ENCODE measurements around the gene SMTN. TPM values are rescaled to one million over a fixed set of nuclear protein-coding genes. Genes with fewer than 3 reads are reported as not detected.

The SMTN gene
- total RNA-seq, 1 donor from 2014 or later = 55.0 TPM

DNA sequence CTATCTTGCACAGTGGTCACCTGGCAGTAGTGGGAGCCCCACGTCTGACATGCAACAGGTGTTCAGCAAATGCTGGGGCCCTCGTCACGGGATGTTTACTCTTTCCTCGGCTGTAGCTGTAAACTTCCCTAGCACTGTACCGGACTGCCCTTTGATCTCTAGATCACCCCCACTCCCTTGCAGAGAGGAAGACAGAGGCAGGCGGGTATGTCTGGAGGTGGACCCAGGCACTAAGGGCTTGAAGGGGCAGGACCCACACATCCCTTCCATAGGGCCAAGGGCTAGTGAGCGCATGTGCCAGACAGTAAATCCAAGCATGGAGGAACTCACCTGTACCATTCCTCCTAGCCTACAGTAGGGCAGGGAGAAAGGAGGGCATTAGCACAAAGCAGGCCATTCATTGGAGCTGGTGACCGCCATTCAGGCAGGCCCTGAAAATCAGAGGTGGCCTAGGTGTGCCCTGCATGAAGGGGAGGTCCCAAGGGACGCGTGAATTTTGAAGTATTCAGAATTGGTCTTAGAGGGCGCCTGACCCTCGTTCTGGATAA is 1.9 kb upstream of the SMTN start:
- peaks cover 33% of the 10 kb centered on the region for H3K4me1 Mint-ChIP-seq
- peak overlapping the region; percentile 52 for H3K4me3 Mint-ChIP-seq
- H3K9me3 Mint-ChIP-seq = no peaks in the 10 kb centered on the region
- no peak for DNase-seq (ENCODE audit: low read depth, low spot score)
- TF ChIP-seq, protein P1, sequence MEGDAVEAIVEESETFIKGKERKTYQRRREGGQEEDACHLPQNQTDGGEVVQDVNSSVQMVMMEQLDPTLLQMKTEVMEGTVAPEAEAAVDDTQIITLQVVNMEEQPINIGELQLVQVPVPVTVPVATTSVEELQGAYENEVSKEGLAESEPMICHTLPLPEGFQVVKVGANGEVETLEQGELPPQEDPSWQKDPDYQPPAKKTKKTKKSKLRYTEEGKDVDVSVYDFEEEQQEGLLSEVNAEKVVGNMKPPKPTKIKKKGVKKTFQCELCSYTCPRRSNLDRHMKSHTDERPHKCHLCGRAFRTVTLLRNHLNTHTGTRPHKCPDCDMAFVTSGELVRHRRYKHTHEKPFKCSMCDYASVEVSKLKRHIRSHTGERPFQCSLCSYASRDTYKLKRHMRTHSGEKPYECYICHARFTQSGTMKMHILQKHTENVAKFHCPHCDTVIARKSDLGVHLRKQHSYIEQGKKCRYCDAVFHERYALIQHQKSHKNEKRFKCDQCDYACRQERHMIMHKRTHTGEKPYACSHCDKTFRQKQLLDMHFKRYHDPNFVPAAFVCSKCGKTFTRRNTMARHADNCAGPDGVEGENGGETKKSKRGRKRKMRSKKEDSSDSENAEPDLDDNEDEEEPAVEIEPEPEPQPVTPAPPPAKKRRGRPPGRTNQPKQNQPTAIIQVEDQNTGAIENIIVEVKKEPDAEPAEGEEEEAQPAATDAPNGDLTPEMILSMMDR (conservative IDR thresholded peaks at IDR 0.05) = no peak
- H3K27ac Mint-ChIP-seq (ENCODE audit: unreplicated experiment) = no peak overlapping the region
- no peaks in the 10 kb centered on the region for H3K36me3 Mint-ChIP-seq (ENCODE audit: low read depth)
- peaks cover under 1% of the 10 kb centered on the region for H3K27me3 Mint-ChIP-seq (ENCODE audit: low read depth)

DNA sequence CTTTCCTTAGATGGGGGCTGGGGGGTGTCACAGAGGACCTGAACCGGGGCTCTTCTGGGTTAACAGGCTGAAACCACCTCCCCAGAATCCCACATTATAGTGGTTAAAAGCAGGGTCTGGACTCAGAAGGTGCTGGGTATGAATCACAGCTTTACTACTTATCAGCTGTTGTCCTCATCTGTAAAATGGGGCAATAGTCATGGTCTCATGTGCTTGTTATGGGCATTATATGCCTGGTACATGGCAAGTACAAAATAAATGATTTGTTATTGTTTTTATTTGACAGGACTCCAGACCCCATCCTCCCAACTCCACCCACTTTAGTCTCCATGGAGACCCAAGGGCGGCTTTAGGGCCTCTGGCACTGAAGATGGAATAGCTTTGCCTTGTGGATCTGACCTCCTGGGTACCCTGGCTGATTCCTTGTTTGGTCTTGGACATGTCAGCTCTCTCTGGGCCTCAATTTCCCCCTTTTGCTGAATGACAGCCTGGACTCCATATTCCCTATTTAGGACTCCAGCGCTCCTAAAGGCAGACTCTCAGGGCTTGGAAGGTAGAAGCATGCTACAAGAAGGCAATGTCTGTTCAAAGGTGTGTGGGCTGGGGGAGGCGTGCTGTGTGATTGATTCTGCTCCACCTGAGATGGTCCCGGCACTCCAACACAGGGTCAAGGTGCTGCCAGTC is 812 bp upstream of the SMTN start:
- Mint-ChIP-seq H3K9me3 (no peaks in the 10 kb centered on the region), H3K4me1 (peaks cover 38% of the 10 kb centered on the region), H3K27me3 (ENCODE audit: low read depth) (peaks cover 3% of the 10 kb centered on the region), H3K4me3 (peak overlapping the region; percentile 97), H3K27ac (ENCODE audit: unreplicated experiment) (peak overlapping the region; percentile 100), H3K36me3 (ENCODE audit: low read depth) (no peaks in the 10 kb centered on the region)
- DNase-seq (ENCODE audit: low read depth, low spot score) = no peak
- TF ChIP-seq, protein P1 (conservative IDR thresholded peaks at IDR 0.05) = no peak

DNA sequence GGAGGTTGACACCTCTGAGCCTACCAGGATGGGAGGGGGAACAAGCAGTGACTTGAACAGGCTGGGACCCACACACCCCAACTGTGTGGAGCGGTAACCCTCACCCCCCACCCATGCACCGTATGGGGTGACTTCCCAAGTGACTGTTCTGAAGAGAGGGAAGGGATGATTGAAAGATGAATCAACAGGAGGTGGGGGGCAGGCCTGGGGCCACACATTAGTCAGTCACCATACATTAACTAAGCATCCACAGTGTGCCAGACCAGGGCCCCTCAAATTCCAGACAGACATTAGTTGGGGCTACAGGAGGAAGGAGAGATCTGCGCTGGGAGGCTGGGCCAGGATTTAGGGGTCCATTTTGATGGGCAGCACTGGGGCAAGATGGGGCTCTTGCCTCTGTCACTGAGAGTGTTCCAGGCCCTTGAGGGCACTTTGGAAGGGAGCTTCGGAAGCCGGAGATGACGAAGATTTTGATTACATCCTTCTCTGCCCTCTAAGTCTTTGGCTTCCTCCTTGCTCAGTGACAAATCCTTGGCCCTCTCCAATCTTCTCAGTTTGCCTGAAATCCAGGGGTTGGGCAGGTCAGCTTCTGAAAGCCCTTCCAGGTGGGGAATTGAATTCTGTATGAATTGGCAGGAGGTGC is 966 bp downstream of the SMTN start:
- DNase-seq (ENCODE audit: low read depth, low spot score) = no peak
- H3K36me3 Mint-ChIP-seq (ENCODE audit: low read depth) = no peaks in the 10 kb centered on the region

DNA sequence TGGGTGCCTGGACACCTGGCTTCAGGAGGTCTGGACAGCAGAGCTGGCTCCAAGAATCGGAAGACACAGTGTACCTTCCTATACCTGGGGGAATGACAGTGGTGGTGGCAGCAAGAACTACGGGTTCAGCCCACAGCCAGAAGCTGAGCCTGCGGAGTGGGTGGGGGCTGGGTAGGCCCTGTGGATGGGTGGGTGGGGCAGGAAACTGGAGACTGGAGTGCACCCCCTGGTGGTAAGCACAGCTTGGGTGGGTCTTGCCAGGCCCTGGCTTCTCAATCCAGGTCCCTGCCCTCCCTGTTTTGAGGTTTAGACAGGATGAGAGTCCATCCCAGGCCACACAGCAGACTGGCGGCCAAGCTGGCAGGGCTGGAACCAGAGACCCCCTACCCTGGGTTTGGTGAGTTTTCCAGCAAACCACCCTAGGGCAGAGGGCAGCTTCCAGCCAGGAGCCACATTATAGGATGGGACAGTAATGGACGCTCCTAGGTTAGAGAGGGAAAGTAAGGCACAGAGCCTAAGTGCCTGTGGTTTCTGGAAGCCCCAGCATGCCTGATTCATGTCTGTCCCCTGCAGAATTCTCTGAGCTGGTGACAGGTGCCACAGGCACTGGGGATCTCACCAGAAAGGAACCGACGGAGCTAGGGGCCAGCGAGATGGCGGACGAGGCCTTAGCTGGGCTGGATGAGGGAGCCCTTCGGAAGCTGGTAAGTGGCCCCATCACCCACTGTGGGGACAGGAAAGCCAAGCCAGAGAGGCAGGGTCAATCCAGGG is 1.7 kb downstream of the SMTN start:
- Mint-ChIP-seq H3K4me3 (peak overlapping the region; percentile 97), H3K27ac (ENCODE audit: unreplicated experiment) (no peak overlapping the region), H3K4me1 (peaks cover 47% of the 10 kb centered on the region), H3K36me3 (ENCODE audit: low read depth) (no peaks in the 10 kb centered on the region), H3K9me3 (no peaks in the 10 kb centered on the region), H3K27me3 (ENCODE audit: low read depth) (peaks cover 3% of the 10 kb centered on the region)
- DNase-seq (ENCODE audit: low read depth, low spot score) = no peak
- TF ChIP-seq, protein P1 (conservative IDR thresholded peaks at IDR 0.05) = peak; percentile 61

More for the DNA sequence above, 966 bp downstream of the SMTN start:
- peaks cover 3% of the 10 kb centered on the region for H3K27me3 Mint-ChIP-seq (ENCODE audit: low read depth)
- H3K9me3 Mint-ChIP-seq = no peaks in the 10 kb centered on the region
- H3K4me3 Mint-ChIP-seq = peak overlapping the region; percentile 97
- H3K27ac Mint-ChIP-seq (ENCODE audit: unreplicated experiment) = no peak overlapping the region
- TF ChIP-seq, protein P1 (conservative IDR thresholded peaks at IDR 0.05) = no peak
- H3K4me1 Mint-ChIP-seq = peaks cover 47% of the 10 kb centered on the region

DNA sequence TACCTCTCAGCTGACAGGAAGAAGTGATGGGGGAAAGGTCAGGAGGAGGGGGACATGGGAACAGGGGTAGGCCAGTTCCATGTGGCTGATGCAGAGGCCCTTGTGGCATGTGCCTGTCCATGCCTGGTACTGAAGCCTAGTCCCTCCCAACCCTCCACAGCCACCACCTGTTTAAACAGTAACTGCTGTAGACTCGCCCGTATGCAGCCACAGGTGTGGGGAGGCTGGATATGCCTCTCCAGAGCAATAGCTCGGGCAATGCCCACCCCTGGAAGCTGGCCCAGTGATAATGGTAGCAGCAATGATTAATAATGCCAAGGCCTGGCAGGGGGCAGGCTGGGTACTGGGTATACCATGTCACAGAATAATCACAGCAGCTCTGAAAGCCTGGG is 2.3 kb downstream of the SMTN start:
- H3K36me3 Mint-ChIP-seq (ENCODE audit: low read depth) = no peaks in the 10 kb centered on the region
- H3K27ac Mint-ChIP-seq (ENCODE audit: unreplicated experiment) = no peak overlapping the region
- H3K4me1 Mint-ChIP-seq = peaks cover 47% of the 10 kb centered on the region
- no peaks in the 10 kb centered on the region for H3K9me3 Mint-ChIP-seq
- peak overlapping the region; percentile 97 for H3K4me3 Mint-ChIP-seq
- DNase-seq (ENCODE audit: low read depth, low spot score) = no peak
- TF ChIP-seq, protein P1 (conservative IDR thresholded peaks at IDR 0.05) = no peak
- peaks cover 3% of the 10 kb centered on the region for H3K27me3 Mint-ChIP-seq (ENCODE audit: low read depth)

Data from neural crest cell (in vitro differentiated cells).